BE2C (cell line): ENCODE measurements around the gene SURF4.
"Not testable (repeated sequence)": the region's sequence is repeated elsewhere in the genome, so short reads cannot be mapped to it uniquely, and the experiment has no call there.

Experiments used
- DNase-seq: peaks from one replicate; pipeline ENCODE4 v3.0.0-alpha.2; 2020
- H3K27me3 ChIP-seq: fragments of 250-450 bp; sonication (Bioruptor Pico); 2 replicates; pipeline ENCODE4 v1.5.1; 2020; ENCODE audit warnings: mild to moderate bottlenecking
- H3K36me3 ChIP-seq: fragments of 250-450 bp; sonication (Bioruptor Pico); 2 replicates; pipeline ENCODE4 v1.5.1; 2020; ENCODE audit warnings: mild to moderate bottlenecking
- H3K4me1 ChIP-seq: fragments of 250-450 bp; sonication (Bioruptor Pico); 2 replicates; pipeline ENCODE4 v1.5.1; 2020
- H3K4me3 ChIP-seq: 2 replicates; pipeline ENCODE4 v1.5.1; 2011; ENCODE audit warnings: low read depth, low read length
- H3K9me3 ChIP-seq: fragments of 250-450 bp; sonication (Bioruptor Pico); 2 replicates; pipeline ENCODE4 v1.5.1; 2020
- CTCF ChIP-seq: IDR thresholded peaks from 2 replicates; pipeline ENCODE4 v1.5.1; 2012; ENCODE audit warnings: mild to moderate bottlenecking, low read depth, low read length

SURF4 gene

GRCh38 chr9:133320421-133320881 lies 55.4 kb downstream of the SURF4 start:
- no peak for DNase-seq
- no peaks in the 10 kb centered on the region; the same call in 1 of the 2 replicates for H3K9me3 ChIP-seq
- no peaks in the 10 kb centered on the region for H3K36me3 ChIP-seq
- no peak; the same call in 1 of the 2 replicates for TF ChIP-seq CTCF
- H3K27me3 ChIP-seq, result no peaks in the 10 kb centered on the region
- H3K4me3 ChIP-seq, result no peak overlapping the region
- H3K4me1 ChIP-seq, result no peaks in the 10 kb centered on the region

GRCh38 chr9:133317551-133317950 lies 58.3 kb downstream of the SURF4 start:
- H3K27me3 ChIP-seq, H3K4me1 ChIP-seq, H3K36me3 ChIP-seq, H3K4me3 ChIP-seq, DNase-seq, H3K9me3 ChIP-seq: not testable (repeated sequence)

GRCh38 chr9:133315997-133316396 lies 59.9 kb downstream of the SURF4 start:
- Histone ChIP-seq H3K27me3 (no peaks in the 10 kb centered on the region), H3K4me3 (no peak overlapping the region), H3K4me1 (no peaks in the 10 kb centered on the region), H3K9me3 (no peaks in the 10 kb centered on the region; the same call in 1 of the 2 replicates), H3K36me3 (no peaks in the 10 kb centered on the region)
- no peak for DNase-seq
- no peak for TF ChIP-seq CTCF
